ENCODE results near the gene MYH13. TPM values are rescaled to one million over a fixed set of nuclear protein-coding genes. Genes with fewer than 3 reads are reported as not detected.

The MYH13 gene
- not detected in 2 replicates for total RNA-seq (2014; rRNA removed; shearing (Covaris generic))
- polyA plus RNA-seq (2015; cell fraction: cytosol; rRNA removed) = not detected in 2 replicates
- not detected in 2 replicates for polyA plus RNA-seq (2015; cell fraction: nucleus; rRNA removed)

- DNase-seq (ENCODE audit: low read depth) = no peak
Measured at GRCh38 chr17:10372906-10373305, at the start of gene MYH13. TSS of gene MYH13 (minus strand) at chr17:10373006. CDS start at chr17:10364530, 8,476 bp downstream.

- no peak for DNase-seq (ENCODE audit: low read depth)
Measured at GRCh38 chr17:10421900-10422542, 49.2 kb upstream of the MYH13 start, which contains the start of gene MYH8. TSS of gene MYH8 (minus strand) at chr17:10421950. CDS start at chr17:10420227, 1,723 bp downstream.

GRCh38 chr17:10421211-10421610 is 48.4 kb upstream of the MYH13 start:
- no peak for DNase-seq (ENCODE audit: low read depth)

- no peak for DNase-seq (ENCODE audit: low read depth)
Measured at GRCh38 chr17:10420811-10421210, 48.0 kb upstream of the MYH13 start.

GRCh38 chr17:10417431-10417830 is 44.6 kb upstream of the MYH13 start:
- DNase-seq (ENCODE audit: low read depth) = no peak

- DNase-seq (ENCODE audit: low read depth) = no peak
Measured at GRCh38 chr17:10415161-10415560, 42.4 kb upstream of the MYH13 start.

GRCh38 chr17:10403589-10403988 is 30.8 kb upstream of the MYH13 start:
- DNase-seq (ENCODE audit: low read depth) = no peak

GRCh38 chr17:10398352-10398751 is 25.5 kb upstream of the MYH13 start:
- DNase-seq (ENCODE audit: low read depth) = no peak

GRCh38 chr17:10396524-10397163 is 23.8 kb upstream of the MYH13 start:
- no peak for DNase-seq (ENCODE audit: low read depth)

- no peak for DNase-seq (ENCODE audit: low read depth)
Measured at GRCh38 chr17:10394201-10394887, 21.5 kb upstream of the MYH13 start.

GRCh38 chr17:10392880-10393279 is 20.1 kb upstream of the MYH13 start:
- DNase-seq (ENCODE audit: low read depth) = no peak

GRCh38 chr17:10385871-10386270 is 13.1 kb upstream of the MYH13 start:
- no peak for DNase-seq (ENCODE audit: low read depth)

GRCh38 chr17:10384175-10384574 is 11.4 kb upstream of the MYH13 start:
- no peak for DNase-seq (ENCODE audit: low read depth)

- no peak for DNase-seq (ENCODE audit: low read depth)
Measured at GRCh38 chr17:10380631-10381408, 8.0 kb upstream of the MYH13 start.

- peak; percentile 31 for DNase-seq (ENCODE audit: low read depth)
Measured at GRCh38 chr17:10370016-10370608, 2.7 kb downstream of the MYH13 start.

GRCh38 chr17:10369239-10369638 is 3.6 kb downstream of the MYH13 start:
- no peak for DNase-seq (ENCODE audit: low read depth)

GRCh38 chr17:10368561-10368960 is 4.2 kb downstream of the MYH13 start:
- DNase-seq (ENCODE audit: low read depth) = no peak

- peak; percentile 30 for DNase-seq (ENCODE audit: low read depth)
Measured at GRCh38 chr17:10360578-10360977, 12.2 kb downstream of the MYH13 start.

- DNase-seq (ENCODE audit: low read depth) = no peak
Measured at GRCh38 chr17:10357768-10358167, 15.0 kb downstream of the MYH13 start.

- DNase-seq (ENCODE audit: low read depth) = no peak
Measured at GRCh38 chr17:10354651-10355050, 18.2 kb downstream of the MYH13 start.

- peak; percentile 40 for DNase-seq (ENCODE audit: low read depth)
Measured at GRCh38 chr17:10352893-10353292, 19.9 kb downstream of the MYH13 start.

Data from HT1080 (cell line).